ENCODE results near the gene TNK2.

TNK2 gene

GRCh38 chr3:195859061-195859845 lies 49.1 kb downstream of the TNK2 start:
- Histone ChIP-seq H2BK5ac (ENCODE audit: low read depth, low read length, poor library complexity, severe bottlenecking) (no peak overlapping the region), H3K4me3 (ENCODE audit: insufficient read depth in 1 of 2, low read depth in 1 of 2, low read length in 2 of 2) (peak overlapping the region in 1 of 2 experiments; percentile 67), H3K9me3 (ENCODE audit: control insufficient read depth, low read length) (no peaks in the 10 kb centered on the region), H2BK120ac (ENCODE audit: low read depth, low read length) (no peak overlapping the region), H2BK12ac (ENCODE audit: low read length in 2 of 2) (no peak overlapping the region), H3K27me3 (ENCODE audit: control insufficient read depth in 1 of 2, insufficient read depth in 1 of 2, low read length in 2 of 2) (no peaks in the 10 kb centered on the region), H4K8ac (ENCODE audit: low read length) (no peak overlapping the region), H3K27ac (ENCODE audit: low read length, poor library complexity, severe bottlenecking) (no peak overlapping the region), H3K23ac (ENCODE audit: low read length in 2 of 2) (no peak overlapping the region), H3K79me1 (replicated peaks; ENCODE audit: low read length, poor library complexity, severe bottlenecking) (no peaks in the 10 kb centered on the region), H3K14ac (ENCODE audit: low read length in 2 of 2) (no peak overlapping the region), H2BK15ac (ENCODE audit: low read depth, poor library complexity, severe bottlenecking) (no peak overlapping the region), H3K18ac (ENCODE audit: low read depth in 1 of 2, low read length in 2 of 2) (no peak overlapping the region), H3K9ac (ENCODE audit: low read length) (peak overlapping the region; percentile 18), H3K36me3 (ENCODE audit: control insufficient read depth in 1 of 2, insufficient read depth in 2 of 2, low read depth in 1 of 2, low read length in 2 of 2) (peaks cover 0 to 10% of the 10 kb centered on the region in 2 experiments), H3K4me2 (ENCODE audit: low read length, poor library complexity, severe bottlenecking) (no peak overlapping the region), H3K4me1 (ENCODE audit: control insufficient read depth, insufficient read depth, low read depth, low read length) (peaks cover 2% of the 10 kb centered on the region), H2AFZ (ENCODE audit: low read depth, low read length) (no peak overlapping the region), H2AK5ac (ENCODE audit: low read length, severe bottlenecking) (no peak overlapping the region), H4K91ac (ENCODE audit: low read length) (no peak overlapping the region), H3K4ac (ENCODE audit: low read depth in 1 of 2, low read length in 2 of 2) (no peak overlapping the region)
- DNase-seq, result peak; percentile 71
- 39% methylated on average over 21 of the region's 21 CpGs for WGBS

GRCh38 chr3:195856410-195857084 lies 51.8 kb downstream of the TNK2 start:
- Histone ChIP-seq H3K4me1 (ENCODE audit: control insufficient read depth, insufficient read depth, low read depth, low read length) (no peaks in the 10 kb centered on the region), H3K14ac (ENCODE audit: low read length in 2 of 2) (no peak overlapping the region), H4K91ac (ENCODE audit: low read length) (no peak overlapping the region), H3K18ac (ENCODE audit: low read depth in 1 of 2, low read length in 2 of 2) (no peak overlapping the region), H2BK120ac (ENCODE audit: low read depth, low read length) (no peak overlapping the region), H3K4ac (ENCODE audit: low read depth in 1 of 2, low read length in 2 of 2) (no peak overlapping the region), H3K27ac (ENCODE audit: low read length, poor library complexity, severe bottlenecking) (no peak overlapping the region), H3K27me3 (ENCODE audit: control insufficient read depth in 1 of 2, insufficient read depth in 1 of 2, low read length in 2 of 2) (peaks cover 3 to 11% of the 10 kb centered on the region in 2 experiments), H2BK15ac (ENCODE audit: low read depth, poor library complexity, severe bottlenecking) (no peak overlapping the region), H3K9ac (ENCODE audit: low read length) (no peak overlapping the region), H3K23ac (ENCODE audit: low read length in 2 of 2) (no peak overlapping the region), H2AK5ac (ENCODE audit: low read length, severe bottlenecking) (no peak overlapping the region), H4K8ac (ENCODE audit: low read length) (peak overlapping the region; percentile 71), H2AFZ (ENCODE audit: low read depth, low read length) (no peak overlapping the region), H3K4me3 (ENCODE audit: insufficient read depth in 1 of 2, low read depth in 1 of 2, low read length in 2 of 2) (no peak overlapping the region), H3K4me2 (ENCODE audit: low read length, poor library complexity, severe bottlenecking) (no peak overlapping the region), H2BK12ac (ENCODE audit: low read length in 2 of 2) (no peak overlapping the region), H3K9me3 (ENCODE audit: control insufficient read depth, low read length) (no peaks in the 10 kb centered on the region), H3K36me3 (ENCODE audit: control insufficient read depth in 1 of 2, insufficient read depth in 2 of 2, low read depth in 1 of 2, low read length in 2 of 2) (no peaks in the 10 kb centered on the region), H3K79me1 (replicated peaks; ENCODE audit: low read length, poor library complexity, severe bottlenecking) (no peaks in the 10 kb centered on the region), H2BK5ac (ENCODE audit: low read depth, low read length, poor library complexity, severe bottlenecking) (no peak overlapping the region)
- WGBS, result 89% methylated on average over 8 of the region's 15 CpGs
- no peak for DNase-seq

- 90% methylated on average over 12 of the region's 13 CpGs for WGBS
- H3K36me3 ChIP-seq (ENCODE audit: control insufficient read depth in 1 of 2, insufficient read depth in 2 of 2, low read depth in 1 of 2, low read length in 2 of 2), result no peaks in the 10 kb centered on the region
- no peak overlapping the region for H2BK15ac ChIP-seq (ENCODE audit: low read depth, poor library complexity, severe bottlenecking)
- no peak overlapping the region for H2BK5ac ChIP-seq (ENCODE audit: low read depth, low read length, poor library complexity, severe bottlenecking)
- H2AK5ac ChIP-seq (ENCODE audit: low read length, severe bottlenecking), result no peak overlapping the region
- no peak overlapping the region for H3K4me2 ChIP-seq (ENCODE audit: low read length, poor library complexity, severe bottlenecking)
- H3K18ac ChIP-seq (ENCODE audit: low read depth in 1 of 2, low read length in 2 of 2), result no peak overlapping the region
- no peak overlapping the region for H4K8ac ChIP-seq (ENCODE audit: low read length)
- no peak overlapping the region for H2BK120ac ChIP-seq (ENCODE audit: low read depth, low read length)
- H3K4me3 ChIP-seq (ENCODE audit: insufficient read depth in 1 of 2, low read depth in 1 of 2, low read length in 2 of 2), result no peak overlapping the region
- no peak overlapping the region for H3K9ac ChIP-seq (ENCODE audit: low read length)
- H3K4me1 ChIP-seq (ENCODE audit: control insufficient read depth, insufficient read depth, low read depth, low read length), result no peaks in the 10 kb centered on the region
- H3K4ac ChIP-seq (ENCODE audit: low read depth in 1 of 2, low read length in 2 of 2), result no peak overlapping the region
- no peak overlapping the region for H3K23ac ChIP-seq (ENCODE audit: low read length in 2 of 2)
- no peak for DNase-seq
- H3K27ac ChIP-seq (ENCODE audit: low read length, poor library complexity, severe bottlenecking), result no peak overlapping the region
- no peak overlapping the region for H3K14ac ChIP-seq (ENCODE audit: low read length in 2 of 2)
- no peak overlapping the region for H4K91ac ChIP-seq (ENCODE audit: low read length)
- H3K27me3 ChIP-seq (ENCODE audit: control insufficient read depth in 1 of 2, insufficient read depth in 1 of 2, low read length in 2 of 2), result peaks cover 3 to 11% of the 10 kb centered on the region in 2 experiments
- no peaks in the 10 kb centered on the region for H3K9me3 ChIP-seq (ENCODE audit: control insufficient read depth, low read length)
- H3K79me1 ChIP-seq (replicated peaks; ENCODE audit: low read length, poor library complexity, severe bottlenecking), result no peaks in the 10 kb centered on the region
- no peak overlapping the region for H2AFZ ChIP-seq (ENCODE audit: low read depth, low read length)
- no peak overlapping the region for H2BK12ac ChIP-seq (ENCODE audit: low read length in 2 of 2)
These were observed 52.6 kb downstream of the TNK2 start for GRCh38 chr3:195855471-195856409.
